Measurements from ENCODE around the gene PLCG1.

- TF ChIP-seq POLR2AphosphoS5 (IDR thresholded peaks at IDR 0.05) (peak; percentile 82 to 89 (median 85)), CTCF (IDR thresholded peaks at IDR 0.05 in 8 of 11, conservative IDR thresholded peaks at IDR 0.05 in 3 of 11) (peak in 3 of 11 experiments; percentile 7 to 9 (median 8))
Measured at GRCh38 chr20:41136680-41137613, at the start of gene PLCG1.
